Measurements from ENCODE around the gene SLC2A4RG.

Gene SLC2A4RG, protein sequence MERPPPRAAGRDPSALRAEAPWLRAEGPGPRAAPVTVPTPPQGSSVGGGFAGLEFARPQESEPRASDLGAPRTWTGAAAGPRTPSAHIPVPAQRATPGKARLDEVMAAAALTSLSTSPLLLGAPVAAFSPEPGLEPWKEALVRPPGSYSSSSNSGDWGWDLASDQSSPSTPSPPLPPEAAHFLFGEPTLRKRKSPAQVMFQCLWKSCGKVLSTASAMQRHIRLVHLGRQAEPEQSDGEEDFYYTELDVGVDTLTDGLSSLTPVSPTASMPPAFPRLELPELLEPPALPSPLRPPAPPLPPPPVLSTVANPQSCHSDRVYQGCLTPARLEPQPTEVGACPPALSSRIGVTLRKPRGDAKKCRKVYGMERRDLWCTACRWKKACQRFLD

DNA sequence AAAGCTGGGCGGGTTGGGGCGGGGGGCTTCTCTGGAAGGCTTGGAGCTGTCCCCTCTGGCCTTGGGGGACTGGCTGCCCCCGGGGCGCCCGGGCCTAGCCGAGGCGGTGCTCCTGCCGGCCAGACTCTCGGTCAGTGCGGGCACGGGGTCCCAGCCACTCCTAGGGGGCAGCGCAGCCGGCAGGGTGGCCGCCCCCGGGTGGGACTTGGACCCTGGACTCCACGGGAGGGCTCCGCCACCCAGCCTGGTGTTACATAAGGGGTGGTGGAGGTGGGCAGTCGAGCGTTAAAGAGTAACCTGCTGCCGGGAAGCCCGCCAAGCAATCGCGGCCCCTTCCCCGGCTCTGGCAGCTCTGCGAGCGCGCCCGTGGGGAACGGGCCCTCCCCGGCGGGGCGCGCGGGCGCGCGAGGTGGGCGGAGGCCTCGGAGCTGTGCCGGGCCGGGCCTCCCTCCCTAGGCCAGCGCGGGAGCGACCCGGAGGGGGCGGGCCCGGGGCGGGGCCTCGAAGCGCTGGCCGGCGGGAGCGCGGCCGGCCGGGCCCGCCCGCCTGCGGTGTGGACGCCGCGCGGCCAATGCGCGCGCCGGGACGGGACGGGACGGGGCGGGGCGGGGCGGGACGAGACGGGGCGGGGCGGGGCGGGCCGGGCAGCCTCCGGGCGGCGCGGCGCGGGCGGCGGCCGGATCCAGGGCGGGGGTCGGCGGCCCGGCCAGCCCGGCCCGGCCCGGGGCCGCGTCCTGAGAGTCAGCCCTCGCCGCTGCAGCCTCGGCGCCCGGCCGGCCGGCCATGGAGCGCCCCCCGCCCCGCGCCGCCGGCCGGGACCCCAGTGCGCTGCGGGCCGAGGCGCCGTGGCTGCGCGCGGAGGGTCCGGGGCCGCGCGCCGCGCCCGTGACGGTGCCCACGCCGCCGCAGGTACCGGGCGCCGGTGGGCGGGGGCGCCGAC, at the start of gene SLC2A4RG:
SLC2A4RG (plus strand) TSS at position 647 of the 940 bp plus-strand sequence; CDS start at position 784, 137 bp downstream.
- DNase-seq (ENCODE audit: low read depth, low spot score), result no peak

DNA sequence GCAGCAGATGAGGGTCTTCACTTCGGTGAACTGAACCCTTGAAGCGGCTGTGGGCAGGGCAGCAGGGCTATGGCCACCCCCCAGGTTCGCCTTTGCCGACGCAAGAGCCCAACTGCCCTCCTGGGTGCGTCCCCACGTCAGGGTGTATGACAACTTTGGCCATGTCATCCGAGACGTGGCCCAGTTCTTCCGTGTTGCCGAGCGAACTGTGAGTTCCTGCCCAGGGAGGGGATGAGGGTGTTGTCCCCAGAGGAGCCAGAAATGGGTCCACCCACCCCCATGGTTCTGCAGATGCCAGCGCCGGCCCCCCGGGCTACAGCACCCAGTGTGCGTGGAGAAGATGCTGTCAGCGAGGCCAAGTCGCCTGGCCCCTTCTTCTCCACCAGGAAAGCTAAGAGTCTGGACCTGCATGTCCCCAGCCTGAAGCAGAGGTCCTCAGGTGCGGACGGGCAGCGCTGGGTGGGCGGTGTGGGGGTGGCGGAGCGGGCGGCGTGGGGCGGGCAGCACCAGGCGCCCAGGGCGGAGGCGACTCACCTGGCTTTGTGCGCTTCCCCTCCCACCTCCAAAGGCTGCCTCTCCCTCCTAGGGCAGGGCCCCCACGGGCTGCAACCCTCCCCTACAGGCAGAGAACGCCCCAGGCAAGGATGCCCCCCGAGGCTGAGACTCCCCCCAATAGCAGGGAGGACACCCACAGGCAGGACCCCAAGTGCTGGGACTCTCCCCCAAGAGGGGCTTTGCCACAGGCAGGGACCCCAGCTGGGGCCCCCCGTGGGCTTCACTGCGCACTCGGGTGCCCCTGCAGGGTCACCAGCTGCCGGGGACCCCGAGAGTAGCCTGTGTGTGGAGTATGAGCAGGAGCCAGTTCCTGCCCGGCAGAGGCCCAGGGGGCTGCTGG, 49.3 kb upstream of the SLC2A4RG start:
- no peak for DNase-seq (ENCODE audit: low read depth, low spot score)

DNA sequence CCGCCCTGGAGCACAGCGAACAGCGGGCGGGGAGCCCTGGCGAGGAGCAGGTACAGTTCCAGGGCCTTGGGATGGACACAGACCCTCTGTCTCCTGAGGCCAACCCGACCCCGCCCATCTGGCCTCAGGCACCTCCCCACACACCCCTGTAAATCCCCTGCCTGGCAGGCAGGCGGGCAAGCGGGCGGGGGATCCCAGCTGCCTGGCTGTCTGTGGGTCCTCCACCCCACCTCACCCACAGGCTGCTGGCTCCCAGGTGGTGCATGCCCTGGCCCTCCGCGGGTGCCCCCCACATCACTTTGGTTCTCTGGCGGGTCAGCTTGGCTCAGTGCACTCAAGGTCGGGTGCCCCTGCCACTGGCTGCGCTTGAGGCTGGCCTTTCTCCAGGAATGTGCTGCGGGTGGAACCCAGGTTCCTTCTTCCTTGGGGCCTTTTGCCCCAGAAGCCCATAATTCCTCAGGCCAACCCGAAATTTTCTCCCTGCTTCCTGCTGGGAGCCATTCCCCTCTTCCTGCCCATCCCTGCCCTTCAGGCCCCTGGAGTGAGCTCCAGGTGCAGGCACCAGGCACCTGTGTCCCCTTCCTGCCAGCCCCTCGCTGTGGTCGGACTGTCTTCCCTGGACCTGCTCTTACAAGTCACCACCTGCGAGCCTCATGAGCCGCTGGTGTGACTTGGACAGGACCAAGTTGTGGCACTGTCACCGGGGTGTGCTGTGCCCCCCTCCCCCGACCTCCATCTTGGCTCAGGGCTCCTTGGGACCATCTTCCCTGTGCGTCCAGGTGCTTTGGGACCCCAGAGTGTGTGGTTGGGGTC, 48.5 kb upstream of the SLC2A4RG start:
- no peak for DNase-seq (ENCODE audit: low read depth, low spot score)

DNA sequence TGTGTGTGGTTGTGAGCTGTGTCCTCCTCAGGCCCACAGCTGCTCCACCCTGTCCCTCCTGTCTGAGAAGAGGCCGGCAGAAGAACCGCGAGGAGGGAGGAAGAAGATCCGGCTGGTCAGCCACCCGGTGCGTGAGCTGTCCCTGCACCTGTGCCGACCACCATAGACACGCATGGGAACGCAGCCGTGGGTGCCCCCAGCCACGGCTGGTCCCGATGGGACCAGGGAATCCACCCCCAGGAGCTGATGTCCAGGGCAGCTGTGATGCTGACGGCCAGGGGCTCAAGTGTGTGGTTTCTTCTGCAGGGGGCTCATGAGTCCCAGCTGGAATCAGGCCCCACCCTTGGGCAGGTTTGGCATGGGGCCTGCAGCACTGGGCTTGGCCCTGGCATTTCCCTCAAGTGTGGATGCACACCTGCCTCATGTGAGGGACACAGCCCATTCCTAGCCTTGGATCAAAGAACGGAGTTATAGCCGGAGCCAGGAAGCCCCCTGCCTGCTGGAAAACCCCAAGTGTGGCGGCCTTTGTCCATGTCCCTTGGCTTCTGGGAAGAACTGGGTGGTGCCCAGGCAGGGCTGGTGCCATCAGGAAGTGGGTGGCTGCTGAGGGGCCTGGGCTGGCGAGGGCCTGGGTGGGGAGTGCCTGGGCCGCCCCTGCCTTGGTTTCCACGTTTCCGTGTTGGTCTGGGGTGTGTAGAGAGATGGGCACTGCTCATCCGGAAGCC, 47.7 kb upstream of the SLC2A4RG start:
- no peak for DNase-seq (ENCODE audit: low read depth, low spot score)

DNA sequence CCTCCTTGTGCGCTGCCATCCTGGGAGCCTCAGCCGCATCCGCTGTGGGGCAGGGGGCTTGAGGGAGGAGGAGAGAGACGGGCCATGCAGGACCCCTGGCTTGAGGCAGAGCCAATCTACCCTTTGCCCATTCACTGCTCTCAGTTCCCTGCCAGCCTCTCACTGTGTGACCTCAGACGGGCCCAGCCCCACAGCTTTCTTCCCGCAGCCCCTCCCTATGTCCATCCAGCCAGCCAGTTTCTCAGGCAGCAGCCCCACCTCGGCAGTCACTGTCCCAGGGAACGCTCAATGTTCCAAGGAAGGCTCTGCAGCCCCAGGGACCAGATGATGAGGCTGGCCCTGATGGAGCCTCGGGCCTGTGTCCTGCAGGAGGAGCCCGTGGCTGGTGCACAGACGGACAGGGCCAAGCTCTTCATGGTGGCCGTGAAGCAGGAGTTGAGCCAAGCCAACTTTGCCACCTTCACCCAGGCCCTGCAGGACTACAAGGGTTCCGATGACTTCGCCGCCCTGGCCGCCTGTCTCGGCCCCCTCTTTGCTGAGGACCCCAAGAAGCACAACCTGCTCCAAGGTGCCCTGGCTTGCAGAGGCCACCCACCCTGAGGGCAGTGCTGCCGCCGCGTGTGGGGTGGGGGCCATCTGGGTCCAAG, 47.0 kb upstream of the SLC2A4RG start:
- DNase-seq (ENCODE audit: low read depth, low spot score), result no peak

DNA sequence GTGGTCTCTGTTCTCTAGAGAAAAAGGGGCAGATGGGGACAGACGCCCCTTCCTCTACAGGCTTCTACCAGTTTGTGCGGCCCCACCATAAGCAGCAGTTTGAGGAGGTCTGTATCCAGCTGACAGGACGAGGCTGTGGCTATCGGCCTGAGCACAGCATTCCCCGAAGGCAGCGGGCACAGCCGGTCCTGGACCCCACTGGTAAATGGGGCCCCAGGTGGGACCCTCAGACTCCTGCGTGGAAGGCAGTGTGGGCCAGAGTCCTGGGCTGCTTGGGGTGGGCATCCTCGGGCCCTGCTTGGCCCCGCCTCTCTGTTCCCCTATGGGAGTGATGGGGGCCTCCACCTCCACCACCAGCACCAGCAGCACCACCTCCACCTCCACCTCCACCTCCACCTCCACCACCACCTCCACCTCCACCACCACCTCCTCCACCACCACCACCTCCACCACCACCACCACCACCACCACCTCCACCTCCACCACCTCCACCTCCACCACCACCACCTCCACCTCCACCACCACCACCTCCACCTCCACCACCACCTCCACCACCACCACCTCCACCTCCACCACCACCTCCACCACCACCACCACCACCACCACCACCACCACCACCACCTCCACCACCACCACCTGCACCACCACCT, 46.4 kb upstream of the SLC2A4RG start:
- no peak for DNase-seq (ENCODE audit: low read depth, low spot score)

DNA sequence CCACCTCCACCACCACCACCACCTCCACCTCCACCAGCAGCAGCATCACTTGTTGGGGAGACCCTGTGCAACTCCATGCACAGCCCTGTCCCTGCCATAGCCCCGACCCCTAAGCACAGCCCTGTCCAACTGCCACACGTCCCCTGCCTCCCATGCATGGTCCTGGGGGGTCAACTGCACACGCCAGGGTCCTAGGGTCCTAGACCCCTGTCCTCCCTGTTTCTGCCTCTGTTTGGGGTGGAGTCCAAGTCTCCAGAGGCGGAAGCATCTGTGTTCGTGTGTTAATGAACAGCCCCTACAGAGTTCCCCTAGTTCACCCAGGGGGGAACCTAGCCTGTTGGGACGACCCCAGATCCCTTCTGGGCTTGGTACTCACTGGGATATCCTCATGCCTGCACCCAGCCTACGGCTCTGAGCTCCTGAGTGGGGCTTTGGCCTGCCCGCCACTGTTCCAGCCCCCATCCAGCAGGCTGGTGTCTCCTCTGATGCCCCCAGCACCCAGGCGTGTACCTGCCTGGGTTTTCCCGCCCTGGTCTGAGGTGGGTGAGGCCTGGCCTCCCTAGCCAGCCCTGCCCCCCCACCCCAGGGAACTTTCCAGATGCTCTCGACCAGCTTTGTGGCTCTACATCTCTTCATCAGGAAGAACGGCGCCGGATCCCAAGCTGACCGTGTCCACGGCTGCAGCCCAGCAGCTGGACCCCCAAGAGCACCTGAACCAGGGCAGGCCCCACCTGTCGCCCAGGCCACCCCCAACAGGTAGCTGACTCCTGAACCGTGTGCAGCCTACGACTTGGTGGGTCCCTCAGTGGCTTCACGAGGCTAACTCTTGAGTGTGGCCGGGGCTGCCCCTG, 45.6 kb upstream of the SLC2A4RG start:
- no peak for DNase-seq (ENCODE audit: low read depth, low spot score)

DNA sequence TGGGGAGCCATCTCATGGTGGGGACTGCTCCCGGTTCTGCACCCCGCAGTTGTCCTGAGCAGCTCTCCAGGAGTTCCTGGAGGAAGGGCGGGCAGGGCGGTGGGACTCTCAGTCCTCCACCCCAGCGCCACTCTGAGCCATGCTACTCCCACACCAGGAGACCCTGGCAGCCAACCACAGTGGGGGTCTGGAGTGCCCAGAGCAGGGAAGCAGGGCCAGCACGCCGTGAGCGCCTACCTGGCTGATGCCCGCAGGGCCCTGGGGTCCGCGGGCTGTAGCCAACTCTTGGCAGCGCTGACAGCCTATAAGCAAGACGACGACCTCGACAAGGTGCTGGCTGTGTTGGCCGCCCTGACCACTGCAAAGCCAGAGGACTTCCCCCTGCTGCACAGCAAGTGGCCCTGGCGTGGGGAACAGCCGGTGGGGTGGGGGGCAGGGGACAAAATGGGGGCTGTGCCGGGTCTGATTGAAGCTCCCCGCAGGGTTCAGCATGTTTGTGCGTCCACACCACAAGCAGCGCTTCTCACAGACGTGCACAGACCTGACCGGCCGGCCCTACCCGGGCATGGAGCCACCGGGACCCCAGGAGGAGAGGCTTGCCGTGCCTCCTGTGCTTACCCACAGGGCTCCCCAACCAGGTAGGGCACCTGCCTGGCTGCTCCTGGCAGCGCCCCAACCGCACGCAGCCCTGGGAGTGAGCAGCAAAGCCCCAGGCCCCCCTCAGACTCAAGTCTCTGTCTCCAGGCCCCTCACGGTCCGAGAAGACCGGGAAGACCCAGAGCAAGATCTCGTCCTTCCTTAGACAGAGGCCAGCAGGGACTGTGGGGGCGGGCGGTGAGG, 44.8 kb upstream of the SLC2A4RG start:
- no peak for DNase-seq (ENCODE audit: low read depth, low spot score)

DNA sequence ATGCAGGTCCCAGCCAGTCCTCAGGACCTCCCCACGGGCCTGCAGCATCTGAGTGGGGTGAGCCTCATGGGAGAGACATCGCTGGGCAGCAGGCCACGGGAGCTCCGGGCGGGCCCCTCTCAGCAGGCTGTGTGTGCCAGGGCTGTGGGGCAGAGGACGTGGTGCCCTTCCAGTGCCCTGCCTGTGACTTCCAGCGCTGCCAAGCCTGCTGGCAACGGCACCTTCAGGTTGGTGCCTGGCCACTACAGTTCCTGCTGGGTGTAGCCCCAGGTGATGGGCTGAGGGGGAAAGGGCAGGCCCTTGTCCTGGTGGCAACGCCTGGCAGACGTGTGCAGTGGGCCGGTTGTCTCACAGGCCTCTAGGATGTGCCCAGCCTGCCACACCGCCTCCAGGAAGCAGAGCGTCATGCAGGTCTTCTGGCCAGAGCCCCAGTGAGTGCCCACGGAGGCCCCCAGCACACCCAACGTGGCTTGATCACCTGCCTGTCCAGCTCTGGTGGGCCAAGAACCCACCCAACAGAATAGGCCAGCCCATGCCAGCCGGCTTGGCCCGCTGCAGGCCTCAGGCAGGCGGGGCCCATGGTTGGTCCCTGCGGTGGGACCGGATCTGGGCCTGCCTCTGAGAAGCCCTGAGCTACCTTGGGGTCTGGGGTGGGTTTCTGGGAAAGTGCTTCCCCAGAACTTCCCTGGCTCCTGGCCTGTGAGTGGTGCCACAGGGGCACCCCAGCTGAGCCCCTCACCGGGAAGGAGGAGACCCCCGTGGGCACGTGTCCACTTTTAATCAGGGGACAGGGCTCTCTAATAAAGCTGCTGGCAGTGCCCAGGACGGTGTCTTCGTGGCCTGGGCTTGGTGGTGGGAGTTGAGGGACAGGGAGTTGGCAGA, 43.9 kb upstream of the SLC2A4RG start:
- no peak for DNase-seq (ENCODE audit: low read depth, low spot score)

DNA sequence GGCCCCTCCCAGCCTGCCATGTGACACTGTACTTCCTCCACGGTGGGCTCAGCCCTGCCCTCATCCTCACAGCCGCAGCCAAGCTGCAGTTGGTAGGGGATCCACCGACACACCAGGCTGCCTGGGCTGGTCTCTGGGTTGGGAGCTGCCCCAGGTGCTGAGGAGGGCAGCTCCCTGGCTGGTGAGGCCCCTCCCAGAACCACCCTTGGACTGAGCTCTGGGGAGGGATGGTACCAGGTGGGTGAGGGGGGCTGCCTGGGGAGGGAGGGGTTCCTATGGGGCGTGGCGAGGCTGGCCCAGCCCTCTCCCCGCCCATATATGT, 43.3 kb upstream of the SLC2A4RG start:
- DNase-seq (ENCODE audit: low read depth, low spot score), result peak; percentile 78

DNA sequence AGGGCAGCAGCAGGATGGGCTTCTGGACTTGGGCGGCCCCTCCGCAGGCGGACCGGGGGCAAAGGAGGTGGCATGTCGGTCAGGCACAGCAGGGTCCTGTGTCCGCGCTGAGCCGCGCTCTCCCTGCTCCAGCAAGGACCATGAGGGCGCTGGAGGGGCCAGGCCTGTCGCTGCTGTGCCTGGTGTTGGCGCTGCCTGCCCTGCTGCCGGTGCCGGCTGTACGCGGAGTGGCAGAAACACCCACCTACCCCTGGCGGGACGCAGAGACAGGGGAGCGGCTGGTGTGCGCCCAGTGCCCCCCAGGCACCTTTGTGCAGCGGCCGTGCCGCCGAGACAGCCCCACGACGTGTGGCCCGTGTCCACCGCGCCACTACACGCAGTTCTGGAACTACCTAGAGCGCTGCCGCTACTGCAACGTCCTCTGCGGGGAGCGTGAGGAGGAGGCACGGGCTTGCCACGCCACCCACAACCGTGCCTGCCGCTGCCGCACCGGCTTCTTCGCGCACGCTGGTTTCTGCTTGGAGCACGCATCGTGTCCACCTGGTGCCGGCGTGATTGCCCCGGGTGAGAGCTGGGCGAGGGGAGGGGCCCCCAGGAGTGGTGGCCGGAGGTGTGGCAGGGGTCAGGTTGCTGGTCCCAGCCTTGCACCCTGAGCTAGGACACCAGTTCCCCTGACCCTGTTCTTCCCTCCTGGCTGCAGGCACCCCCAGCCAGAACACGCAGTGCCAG, 42.8 kb upstream of the SLC2A4RG start, which contains the start of gene TNFRSF6B:
TNFRSF6B (plus strand) TSS at position 25 of the 729 bp plus-strand sequence; CDS start at position 141, 116 bp downstream.
- no peak for DNase-seq (ENCODE audit: low read depth, low spot score)

DNA sequence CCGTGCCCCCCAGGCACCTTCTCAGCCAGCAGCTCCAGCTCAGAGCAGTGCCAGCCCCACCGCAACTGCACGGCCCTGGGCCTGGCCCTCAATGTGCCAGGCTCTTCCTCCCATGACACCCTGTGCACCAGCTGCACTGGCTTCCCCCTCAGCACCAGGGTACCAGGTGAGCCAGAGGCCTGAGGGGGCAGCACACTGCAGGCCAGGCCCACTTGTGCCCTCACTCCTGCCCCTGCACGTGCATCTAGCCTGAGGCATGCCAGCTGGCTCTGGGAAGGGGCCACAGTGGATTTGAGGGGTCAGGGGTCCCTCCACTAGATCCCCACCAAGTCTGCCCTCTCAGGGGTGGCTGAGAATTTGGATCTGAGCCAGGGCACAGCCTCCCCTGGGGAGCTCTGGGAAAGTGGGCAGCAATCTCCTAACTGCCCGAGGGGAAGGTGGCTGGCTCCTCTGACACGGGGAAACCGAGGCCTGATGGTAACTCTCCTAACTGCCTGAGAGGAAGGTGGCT, 42.2 kb upstream of the SLC2A4RG start:
- peak; percentile 28 for DNase-seq (ENCODE audit: low read depth, low spot score)

DNA sequence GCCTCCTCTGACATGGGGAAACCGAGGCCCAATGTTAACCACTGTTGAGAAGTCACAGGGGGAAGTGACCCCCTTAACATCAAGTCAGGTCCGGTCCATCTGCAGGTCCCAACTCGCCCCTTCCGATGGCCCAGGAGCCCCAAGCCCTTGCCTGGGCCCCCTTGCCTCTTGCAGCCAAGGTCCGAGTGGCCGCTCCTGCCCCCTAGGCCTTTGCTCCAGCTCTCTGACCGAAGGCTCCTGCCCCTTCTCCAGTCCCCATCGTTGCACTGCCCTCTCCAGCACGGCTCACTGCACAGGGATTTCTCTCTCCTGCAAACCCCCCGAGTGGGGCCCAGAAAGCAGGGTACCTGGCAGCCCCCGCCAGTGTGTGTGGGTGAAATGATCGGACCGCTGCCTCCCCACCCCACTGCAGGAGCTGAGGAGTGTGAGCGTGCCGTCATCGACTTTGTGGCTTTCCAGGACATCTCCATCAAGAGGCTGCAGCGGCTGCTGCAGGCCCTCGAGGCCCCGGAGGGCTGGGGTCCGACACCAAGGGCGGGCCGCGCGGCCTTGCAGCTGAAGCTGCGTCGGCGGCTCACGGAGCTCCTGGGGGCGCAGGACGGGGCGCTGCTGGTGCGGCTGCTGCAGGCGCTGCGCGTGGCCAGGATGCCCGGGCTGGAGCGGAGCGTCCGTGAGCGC, 41.6 kb upstream of the SLC2A4RG start:
- DNase-seq (ENCODE audit: low read depth, low spot score), result peak; percentile 33

DNA sequence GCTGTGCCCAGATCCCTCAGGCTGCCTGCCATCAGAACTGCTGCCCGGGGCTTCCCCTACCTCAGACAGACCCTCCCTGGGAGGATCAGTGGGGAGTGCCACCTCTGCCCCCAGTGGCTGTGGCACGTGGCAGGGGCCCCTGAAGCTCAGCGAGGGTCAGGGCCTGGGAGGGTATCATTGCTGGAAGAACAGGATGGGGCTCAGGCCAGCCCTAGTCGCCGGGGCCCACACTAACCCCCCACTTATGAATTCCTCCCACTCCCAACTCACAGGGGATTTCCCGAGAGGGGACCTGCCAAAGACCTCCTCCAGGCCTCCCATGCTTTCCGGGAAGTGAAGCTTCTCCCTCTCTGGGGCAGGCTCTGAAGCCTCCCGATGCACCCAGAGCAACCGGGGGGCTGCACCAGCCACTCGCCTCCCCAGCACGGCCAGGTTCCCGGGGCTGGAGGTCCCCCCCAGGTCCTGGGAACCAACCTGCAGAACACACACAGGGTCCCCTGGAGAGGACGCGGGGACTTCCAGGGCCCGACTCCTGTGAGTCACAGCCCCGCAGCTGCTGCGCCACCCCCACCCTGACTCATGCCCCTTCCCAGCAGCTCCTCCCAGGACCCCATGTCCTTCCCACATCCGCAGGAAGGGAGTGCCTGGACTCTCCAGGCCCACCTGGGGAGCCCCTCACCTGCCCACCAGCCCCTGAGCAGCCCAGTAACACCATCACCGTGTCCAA, 40.7 kb upstream of the SLC2A4RG start:
- DNase-seq (ENCODE audit: low read depth, low spot score), result peak; percentile 41
